GM15510 (cell line): ENCODE results near the gene PRR20B.
"Not testable (repeated sequence)": the region's sequence is repeated elsewhere in the genome, so short reads cannot be mapped to it uniquely, and the experiment has no call there.

Experiments used
- POLR2A ChIP-seq: IDR thresholded peaks from 3 replicates; pipeline ENCODE4 v1.6.1; 2011; ENCODE audit warnings: borderline replicate concordance; ENCODE audit not compliant: insufficient read length; ENCODE audit errors: extremely low read depth

PRR20B gene

DNA sequence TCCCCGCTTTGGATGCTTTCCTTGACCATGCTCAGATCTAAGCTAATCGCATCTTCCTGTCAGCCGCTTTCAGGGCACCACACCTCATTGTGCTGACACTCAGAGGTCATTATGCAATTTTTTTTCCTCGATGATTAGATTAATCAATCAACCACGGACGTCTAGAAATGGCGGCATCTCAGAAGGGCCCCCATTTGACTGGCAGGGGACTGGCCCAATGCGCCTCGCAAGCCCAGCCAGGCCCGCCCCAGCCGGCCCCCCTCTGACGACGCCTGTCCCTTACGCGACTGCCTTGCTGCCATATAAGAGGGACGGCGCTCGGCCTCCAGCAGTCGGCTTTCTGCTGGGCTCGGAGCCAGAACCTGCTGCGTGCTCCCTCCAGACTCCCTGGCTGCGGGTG, at the start of gene PRR20B:
Gene PRR20B, plus strand, starts transcription at position 301 of the 400 bp plus-strand sequence. CDS start 387 bp downstream, outside the sequence.
- not testable (repeated sequence) for TF ChIP-seq POLR2A

DNA sequence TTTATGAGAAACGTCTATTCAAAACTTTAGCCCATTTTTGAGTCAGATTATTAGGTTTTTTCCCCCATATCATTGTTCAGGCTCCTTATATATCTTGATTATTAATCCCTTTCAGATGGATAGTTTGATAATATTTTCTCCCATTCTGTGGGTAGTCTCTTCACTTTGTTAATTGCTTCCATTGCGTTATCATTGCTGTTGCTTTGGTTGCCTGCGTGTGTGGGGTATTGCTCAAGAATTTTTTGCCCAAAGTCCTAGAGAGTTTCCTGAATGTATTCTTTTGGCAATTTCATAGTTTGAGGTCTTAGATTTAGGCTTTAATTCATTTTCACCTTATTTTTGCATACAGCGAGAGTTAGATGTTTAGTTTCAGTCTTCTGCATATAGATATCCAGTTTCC, 32.3 kb upstream of the PRR20B start:
- no peak for TF ChIP-seq POLR2A

DNA sequence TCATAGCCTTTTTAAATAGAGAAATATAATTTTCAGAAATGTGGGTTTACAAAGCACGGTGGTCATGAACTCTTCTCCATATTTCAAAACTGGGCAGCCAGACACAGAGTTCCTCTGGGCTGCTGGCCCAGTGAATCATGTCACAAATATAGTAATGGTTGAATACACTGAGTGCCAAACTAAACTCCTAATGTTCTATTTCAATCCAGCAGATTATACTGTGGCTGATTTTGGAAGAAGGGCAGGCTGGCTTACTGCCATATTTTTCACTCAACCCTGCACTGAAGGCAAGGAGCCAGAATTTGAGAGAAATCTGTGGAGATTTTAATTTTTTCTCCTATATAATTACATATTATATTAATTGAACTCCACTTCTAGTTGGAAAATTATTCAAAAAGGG, 23.6 kb upstream of the PRR20B start:
- no peak for TF ChIP-seq POLR2A

DNA sequence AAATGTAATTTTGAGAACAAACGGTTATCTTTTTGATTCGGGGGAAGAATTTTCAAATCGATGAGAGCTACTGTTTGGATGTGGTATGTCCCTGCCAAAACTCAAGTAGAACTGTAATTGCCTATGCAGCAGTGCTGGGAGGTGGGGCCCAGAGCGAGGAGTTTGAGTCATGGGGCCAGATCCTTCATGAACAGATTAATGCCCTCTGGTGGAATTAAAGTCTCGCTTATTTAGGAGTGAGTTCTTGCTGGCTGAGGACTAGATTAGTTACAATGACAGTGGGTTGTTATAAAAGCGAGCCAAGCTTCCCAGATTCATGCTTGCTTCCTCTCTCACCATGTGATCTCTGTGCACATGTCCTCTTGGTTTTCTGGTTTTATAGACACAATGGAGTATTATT, 18.4 kb upstream of the PRR20B start:
- no peak for TF ChIP-seq POLR2A

DNA sequence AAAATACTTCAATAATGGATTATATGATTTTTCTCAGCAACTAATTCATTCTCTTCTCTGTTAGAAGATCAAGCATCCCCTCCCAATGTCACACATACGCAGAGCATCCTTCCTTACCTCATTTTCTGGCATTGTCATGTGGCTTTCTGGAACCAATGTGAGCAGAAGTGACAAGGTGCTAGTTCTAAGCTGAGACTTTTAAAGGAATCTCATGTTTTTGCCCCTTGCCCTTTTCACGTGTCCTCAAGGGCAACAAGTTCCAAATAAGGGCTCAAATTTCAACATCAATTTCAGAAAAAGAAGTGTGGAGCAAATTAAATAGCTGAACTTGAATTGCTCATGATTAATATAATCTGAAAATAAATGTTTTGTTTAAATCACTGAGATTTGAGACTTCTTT, 11.2 kb upstream of the PRR20B start:
- TF ChIP-seq POLR2A: no peak

DNA sequence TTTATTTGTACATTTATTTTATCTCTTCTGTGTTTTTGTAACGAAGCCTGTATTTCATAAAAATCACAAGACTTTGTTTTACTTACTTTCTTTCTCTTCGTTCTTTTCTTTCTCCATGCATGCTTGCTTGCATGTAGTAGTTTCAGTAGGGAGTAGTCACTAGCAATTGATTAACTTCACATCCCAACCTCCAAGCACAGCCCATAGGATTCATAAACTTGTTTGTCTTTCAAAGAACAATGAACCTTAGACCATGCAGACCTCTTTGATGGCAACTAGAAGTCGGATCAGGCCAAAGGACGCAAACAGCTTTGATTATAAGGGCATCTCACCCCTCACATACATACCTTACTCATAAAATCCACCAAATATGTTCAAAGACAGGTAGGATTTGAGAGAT, 9.7 kb upstream of the PRR20B start:
- TF ChIP-seq POLR2A: no peak

DNA sequence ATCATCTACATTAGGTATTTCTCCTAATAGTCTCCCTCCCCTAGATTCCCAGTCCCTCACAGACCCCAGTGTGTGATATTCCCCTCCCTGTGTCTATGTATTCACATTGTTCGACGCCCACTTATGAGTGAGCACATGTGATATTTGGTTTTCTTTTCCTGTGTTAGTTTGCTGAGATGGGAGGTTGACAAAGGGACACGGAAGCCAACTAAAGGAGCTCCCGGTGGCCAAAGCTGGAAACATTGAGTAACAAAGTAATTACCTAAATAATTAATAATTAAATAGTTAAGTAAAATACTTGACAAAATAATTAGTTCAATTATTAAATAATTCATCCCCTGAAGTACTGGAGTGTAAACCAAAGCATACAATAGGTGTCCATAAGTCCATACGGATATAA, 8.3 kb upstream of the PRR20B start:
- TF ChIP-seq POLR2A: no peak

DNA sequence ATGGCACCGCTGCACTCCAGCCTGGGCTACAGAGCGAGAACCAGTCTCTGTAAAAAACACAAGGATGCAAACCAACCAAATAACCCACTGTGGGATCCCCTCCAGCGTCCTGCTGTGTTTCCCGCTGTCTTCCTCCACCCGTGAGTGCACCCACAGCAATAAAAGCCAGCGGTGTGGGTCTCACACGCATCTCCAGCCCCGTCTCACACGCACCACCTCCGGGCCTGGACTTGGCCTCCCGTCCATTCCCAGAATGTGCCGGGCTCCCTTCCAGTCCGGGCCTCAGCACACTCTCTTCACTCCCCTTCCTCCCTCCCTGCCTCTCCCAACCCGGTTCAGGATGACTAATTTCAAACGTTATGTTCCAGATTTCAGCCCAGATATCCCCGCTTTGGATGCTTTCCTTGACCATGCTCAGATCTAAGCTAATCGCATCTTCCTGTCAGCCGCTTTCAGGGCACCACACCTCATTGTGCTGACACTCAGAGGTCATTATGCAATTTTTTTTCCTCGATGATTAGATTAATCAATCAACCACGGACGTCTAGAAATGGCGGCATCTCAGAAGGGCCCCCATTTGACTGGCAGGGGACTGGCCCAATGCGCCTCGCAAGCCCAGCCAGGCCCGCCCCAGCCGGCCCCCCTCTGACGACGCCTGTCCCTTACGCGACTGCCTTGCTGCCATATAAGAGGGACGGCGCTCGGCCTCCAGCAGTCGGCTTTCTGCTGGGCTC, 6.9 kb upstream of the PRR20B start, which contains the start of gene PRR20A:
Gene PRR20A, plus strand, starts transcription at position 684 of the 734 bp plus-strand sequence. CDS start 387 bp downstream, outside the sequence.
- TF ChIP-seq POLR2A: not testable (repeated sequence)

DNA sequence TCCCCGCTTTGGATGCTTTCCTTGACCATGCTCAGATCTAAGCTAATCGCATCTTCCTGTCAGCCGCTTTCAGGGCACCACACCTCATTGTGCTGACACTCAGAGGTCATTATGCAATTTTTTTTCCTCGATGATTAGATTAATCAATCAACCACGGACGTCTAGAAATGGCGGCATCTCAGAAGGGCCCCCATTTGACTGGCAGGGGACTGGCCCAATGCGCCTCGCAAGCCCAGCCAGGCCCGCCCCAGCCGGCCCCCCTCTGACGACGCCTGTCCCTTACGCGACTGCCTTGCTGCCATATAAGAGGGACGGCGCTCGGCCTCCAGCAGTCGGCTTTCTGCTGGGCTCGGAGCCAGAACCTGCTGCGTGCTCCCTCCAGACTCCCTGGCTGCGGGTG, 6.5 kb downstream of the PRR20B start, which contains the start of gene PRR20C:
Gene PRR20C, plus strand, starts transcription at position 301 of the 400 bp plus-strand sequence. CDS start 387 bp downstream, outside the sequence.
- not testable (repeated sequence) for TF ChIP-seq POLR2A

DNA sequence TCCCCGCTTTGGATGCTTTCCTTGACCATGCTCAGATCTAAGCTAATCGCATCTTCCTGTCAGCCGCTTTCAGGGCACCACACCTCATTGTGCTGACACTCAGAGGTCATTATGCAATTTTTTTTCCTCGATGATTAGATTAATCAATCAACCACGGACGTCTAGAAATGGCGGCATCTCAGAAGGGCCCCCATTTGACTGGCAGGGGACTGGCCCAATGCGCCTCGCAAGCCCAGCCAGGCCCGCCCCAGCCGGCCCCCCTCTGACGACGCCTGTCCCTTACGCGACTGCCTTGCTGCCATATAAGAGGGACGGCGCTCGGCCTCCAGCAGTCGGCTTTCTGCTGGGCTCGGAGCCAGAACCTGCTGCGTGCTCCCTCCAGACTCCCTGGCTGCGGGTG, 13.0 kb downstream of the PRR20B start, which contains the start of gene PRR20D:
Gene PRR20D, plus strand, starts transcription at position 301 of the 400 bp plus-strand sequence. CDS start 387 bp downstream, outside the sequence.
- TF ChIP-seq POLR2A: not testable (repeated sequence)

DNA sequence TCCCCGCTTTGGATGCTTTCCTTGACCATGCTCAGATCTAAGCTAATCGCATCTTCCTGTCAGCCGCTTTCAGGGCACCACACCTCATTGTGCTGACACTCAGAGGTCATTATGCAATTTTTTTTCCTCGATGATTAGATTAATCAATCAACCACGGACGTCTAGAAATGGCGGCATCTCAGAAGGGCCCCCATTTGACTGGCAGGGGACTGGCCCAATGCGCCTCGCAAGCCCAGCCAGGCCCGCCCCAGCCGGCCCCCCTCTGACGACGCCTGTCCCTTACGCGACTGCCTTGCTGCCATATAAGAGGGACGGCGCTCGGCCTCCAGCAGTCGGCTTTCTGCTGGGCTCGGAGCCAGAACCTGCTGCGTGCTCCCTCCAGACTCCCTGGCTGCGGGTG, 19.6 kb downstream of the PRR20B start, which contains the start of gene PRR20E:
Gene PRR20E, plus strand, starts transcription at position 301 of the 400 bp plus-strand sequence. CDS start 387 bp downstream, outside the sequence.
- not testable (repeated sequence) for TF ChIP-seq POLR2A

DNA sequence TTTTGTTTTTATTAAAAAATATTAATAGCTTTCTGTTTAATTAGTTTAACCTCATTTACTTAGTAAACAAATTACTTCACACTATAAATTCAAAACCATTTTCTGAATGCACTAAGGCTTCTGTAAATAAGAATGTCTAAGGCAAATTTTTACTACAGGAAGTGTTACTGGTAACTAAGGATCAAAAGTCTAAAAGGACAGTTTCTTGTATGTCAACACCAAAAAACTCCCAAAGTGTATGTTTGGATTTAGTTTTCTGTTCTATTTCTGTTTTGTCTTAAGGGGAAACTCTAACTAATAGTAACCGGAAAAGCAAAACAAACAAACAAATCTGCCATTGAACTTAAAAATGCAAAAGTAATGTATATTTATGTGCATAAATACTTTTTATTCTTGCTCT, 44.4 kb downstream of the PRR20B start:
- TF ChIP-seq POLR2A: no peak
